Skin of body (tissue), 3 donors: ENCODE measurements around the gene VAMP7. TPM values are rescaled to one million over a fixed set of nuclear protein-coding genes. Genes with fewer than 3 reads are reported as not detected.

ENCODE experiments used
- DNase-seq: peaks from one replicate; lab custom pipeline; 2025; lab: John Stamatoyannopoulos, UW
- small RNA-seq: library from RNA; depleted of rRNA; stranded (forward); fragments of <200 nt; gene quantifications from one replicate; pipeline ENCODE3, GENCODE V24; 2014; ENCODE audit warnings: low replicate concordance
- total RNA-seq: library from RNA; depleted of rRNA; stranded (reverse); fragments of >200 nt; gene quantifications from one replicate; pipeline ENCODE4 v1.2.3, GENCODE V29; 2014

VAMP7 gene
- total RNA-seq, 1 donor from 2014 or later = 25.1 TPM

DNA sequence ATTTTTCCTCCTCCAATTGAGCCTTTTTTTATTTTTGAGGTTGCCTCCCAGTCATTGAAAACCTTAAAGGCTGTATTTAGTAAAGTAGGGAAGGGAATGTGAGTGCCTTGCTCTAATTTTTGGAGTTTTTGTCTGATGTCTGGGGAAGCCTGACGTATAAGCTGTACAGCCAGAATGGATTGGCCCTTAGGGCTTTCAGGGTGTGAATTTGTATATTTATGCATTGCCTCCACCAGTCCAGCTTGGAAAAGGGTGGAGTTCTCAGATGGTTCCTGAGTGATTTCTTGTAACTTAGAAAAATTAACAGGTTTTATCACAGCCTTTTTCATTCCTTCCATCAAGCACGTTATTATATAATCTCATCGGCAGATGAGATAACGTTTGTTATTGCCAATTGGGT is 107.7 kb downstream of the VAMP7 start:
- DNase-seq = no peak

Small RNA genes lying within 50 kb of the gene (small RNA-seq; reads per million reads assigned to genes)
- gene DPH3P2 = not detected

Other genes starting within 250 kb of the VAMP7 start
- gene IL9R, start 116.4 kb downstream of the VAMP7 start, total RNA-seq = not detected